K562 (cell line): ENCODE results near the gene VILL. TPM values are rescaled to one million over a fixed set of nuclear protein-coding genes. Genes with fewer than 3 reads are reported as not detected.

ENCODE experiments used
- ARID1B ChIP-seq: fragments of 450-650 bp; IDR thresholded peaks from 2 replicates; pipeline ENCODE4 v1.6.1; 2016; ENCODE audit warnings: antibody characterized with exemption, mild to moderate bottlenecking, inconsistent platforms
- CBFA2T2 ChIP-seq: fragments of 450-650 bp; conservative IDR thresholded peaks from 2 replicates; pipeline ENCODE4 v1.6.1; 2017; ENCODE audit warnings: mild to moderate bottlenecking
- CHCHD3 ChIP-seq: fragments of 250-450 bp; sonication (Bioruptor Pico); IDR thresholded peaks from 2 replicates; pipeline ENCODE4 v2.1.2; 2022; ENCODE audit warnings: mild to moderate bottlenecking
- FOXP1 ChIP-seq: sonication (generic); formaldehyde crosslinking; IDR thresholded peaks from 2 replicates; pipeline ENCODE4 v1.8.0; 2022; ENCODE audit warnings: mild to moderate bottlenecking, missing genetic modification reagents
- GABPB2 ChIP-seq: fragments of 250-450 bp; sonication (Bioruptor Pico); conservative IDR thresholded peaks from 2 replicates; pipeline ENCODE4 v1.5.1; 2021; ENCODE audit warnings: mild to moderate bottlenecking
- HDAC2 ChIP-seq: fragments of 450-650 bp; IDR thresholded peaks from 2 replicates; pipeline ENCODE4 v1.6.1; 2016; ENCODE audit warnings: mild to moderate bottlenecking
- MYNN ChIP-seq, 2 experiments: sonication (generic); formaldehyde crosslinking in 1 of 2; IDR thresholded peaks; 2 replicates each; pipeline versions ENCODE4 v1.5.0 to v1.6.1; 2016 to 2020; ENCODE audit warnings: antibody characterized with exemption in 1 of 2, missing genetic modification reagents in 1 of 2
- NR2C2 ChIP-seq, 2 experiments: fragments of 200-800 bp in 1 of 2; sonication (Bioruptor generic) in 1 of 2; sonication (generic) in 1 of 2; formaldehyde crosslinking in 1 of 2; IDR thresholded peaks; 2 replicates each; pipeline versions ENCODE4 v1.6.1 to v1.8.0; 2016 to 2022; ENCODE audit warnings: mild to moderate bottlenecking in 1 of 2, missing compliant biosample characterization in 1 of 2, missing genetic modification characterization in 1 of 2, missing genetic modification reagents in 1 of 2
- PYGO2 ChIP-seq: fragments of 450-650 bp; IDR thresholded peaks from 2 replicates; pipeline ENCODE4 v1.6.1; 2016; ENCODE audit warnings: mild to moderate bottlenecking, missing genetic modification characterization, moderate library complexity, missing compliant biosample characterization
- RB1 ChIP-seq: fragments of 450-650 bp; IDR thresholded peaks from 2 replicates; pipeline ENCODE4 v1.6.1; 2017; ENCODE audit warnings: low read depth, mild to moderate bottlenecking
- SLC30A9 ChIP-seq: fragments of 250-450 bp; sonication (Bioruptor Pico); IDR thresholded peaks from 2 replicates; pipeline ENCODE4 v1.8.0; 2022; ENCODE audit warnings: mild to moderate bottlenecking, moderate library complexity
- TRIM28 ChIP-seq: fragments of 450-650 bp; IDR thresholded peaks from 2 replicates; pipeline ENCODE4 v1.6.1; 2017
- WHSC1 ChIP-seq: IDR thresholded peaks from one replicate; pipeline ENCODE4 v1.6.1; 2012; ENCODE audit warnings: low read length, control low read depth, inconsistent platforms
- ZFPM2 ChIP-seq: fragments of 250-450 bp; sonication (Bioruptor Pico); IDR thresholded peaks from 2 replicates; pipeline ENCODE4 v1.5.1; 2022; ENCODE audit warnings: mild to moderate bottlenecking
- ZNF121 ChIP-seq: sonication (generic); formaldehyde crosslinking; conservative IDR thresholded peaks from 2 replicates; pipeline ENCODE4 v1.8.0; 2022; ENCODE audit warnings: missing genetic modification reagents
- ZNF24 ChIP-seq: fragments of 450-650 bp; IDR thresholded peaks from 2 replicates; pipeline ENCODE4 v1.6.1; 2016
- ZNF282 ChIP-seq: sonication (generic); formaldehyde crosslinking; IDR thresholded peaks from 2 replicates; pipeline ENCODE4 v1.8.1; 2023; ENCODE audit warnings: missing genetic modification reagents
- ZNF444 ChIP-seq: fragments of 250-450 bp; sonication (Bioruptor Pico); IDR thresholded peaks from 2 replicates; pipeline ENCODE4 v1.4.0; 2020; ENCODE audit warnings: mild to moderate bottlenecking, moderate library complexity
- ZNF668 ChIP-seq: fragments of 250-450 bp; sonication (Bioruptor Pico); IDR thresholded peaks from 2 replicates; pipeline ENCODE4 v1.8.0; 2022; ENCODE audit warnings: mild to moderate bottlenecking, inconsistent platforms
- polyA plus RNA-seq, 8 experiments: library from polyadenylated mRNA; depleted of rRNA in 4 of 8; stranded (reverse) in 5 of 8; unstranded in 3 of 8; fragments of >200 nt; fragmentation: Nextera tagmentation in 2 of 8; fragmentation: Illumina TruSeq in 1 of 8; extraction: Ambion mirVana in 2 of 8; extraction: Trizol in 1 of 8; gene quantifications; 2 replicates each; pipeline versions ENCODE4 v1.2.1 to v1.2.3, GENCODE V29; 2011 to 2014; ENCODE audit warnings: inconsistent platforms in 1 of 8, missing spikeins in 1 of 8
- total RNA-seq, 7 experiments: library from RNA; depleted of rRNA in 6 of 7; stranded (reverse); fragments of >200 nt in 6 of 7; fragmentation: Illumina TruSeq in 2 of 7; extraction: Trizol in 2 of 7; gene quantifications; 2 replicates each; pipeline versions ENCODE4 v1.2.1 to v1.2.3, GENCODE V29; 2011 to 2021; ENCODE audit warnings: low replicate concordance in 1 of 7
- TF ChIP-seq, protein P1 (sequence below), 2 experiments: fragments of 450-650 bp in 1 of 2; sonication (generic) in 1 of 2; formaldehyde crosslinking in 1 of 2; IDR thresholded peaks in 1 of 2; conservative IDR thresholded peaks in 1 of 2; 2 replicates each; pipeline versions ENCODE4 v1.6.1 to v1.8.1; 2016 to 2023; ENCODE audit warnings: mild to moderate bottlenecking in 2 of 2, moderate library complexity in 2 of 2, inconsistent platforms in 1 of 2, missing genetic modification reagents in 1 of 2
- TF ChIP-seq, protein P2 (sequence below), 3 experiments: fragments of 200-800 bp in 1 of 3; sonication (Bioruptor generic) in 1 of 3; sonication (generic) in 1 of 3; formaldehyde crosslinking in 1 of 3; IDR thresholded peaks; 2 replicates each; pipeline versions ENCODE4 v1.6.1 to v1.8.0; 2016 to 2022; ENCODE audit warnings: mild to moderate bottlenecking in 2 of 3, missing compliant biosample characterization in 2 of 3, missing genetic modification characterization in 2 of 3, missing genetic modification reagents in 1 of 3
- TF ChIP-seq, protein P3 (sequence below): sonication (generic); formaldehyde crosslinking; IDR thresholded peaks from 2 replicates; pipeline ENCODE4 v1.9.0; 2022; ENCODE audit warnings: mild to moderate bottlenecking, missing genetic modification reagents
- TF ChIP-seq, protein P4 (sequence below): fragments of 450-650 bp; IDR thresholded peaks from 2 replicates; pipeline ENCODE4 v1.7.1; 2018; ENCODE audit warnings: mild to moderate bottlenecking, low read depth; ENCODE audit not compliant: partially characterized antibody

VILL gene
- total and polyA plus RNA-seq, 9 of the 15 experiments (the other 6 are each of a cell fraction or from before 2014, with no cell fraction given) = 0.11 to 16.0 (median 8.8) TPM

DNA sequence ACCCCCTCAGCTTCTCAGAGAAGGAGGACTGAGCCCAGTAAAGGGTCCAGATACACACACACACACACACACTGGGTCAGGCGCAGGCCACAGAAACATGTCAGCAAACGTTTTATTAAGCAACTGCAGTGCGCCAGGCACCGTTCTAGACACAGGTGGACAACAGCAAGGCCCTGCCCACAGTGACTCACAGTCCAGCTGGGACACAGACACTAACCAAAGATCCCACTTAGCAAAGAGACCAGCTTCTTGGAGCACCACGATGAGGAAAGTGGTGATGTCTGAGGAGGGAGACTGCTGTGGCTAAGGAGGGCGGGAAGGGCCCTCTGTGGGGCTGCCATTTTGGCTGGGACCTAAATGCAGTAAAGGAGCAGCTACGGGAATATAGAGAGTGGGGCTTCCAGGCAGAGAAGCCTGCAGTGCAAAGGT, 2.8 kb upstream of the VILL start (continued):
- TF ChIP-seq, protein P1, sequence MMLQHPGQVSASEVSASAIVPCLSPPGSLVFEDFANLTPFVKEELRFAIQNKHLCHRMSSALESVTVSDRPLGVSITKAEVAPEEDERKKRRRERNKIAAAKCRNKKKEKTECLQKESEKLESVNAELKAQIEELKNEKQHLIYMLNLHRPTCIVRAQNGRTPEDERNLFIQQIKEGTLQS (IDR thresholded peaks at IDR 0.05) = peak; percentile 68
- TF ChIP-seq, protein P1 (CRISPR knock-in tag; conservative IDR thresholded peaks at IDR 0.05) = no peak
- TF ChIP-seq SLC30A9 (no peak), ZFPM2 (no peak), TRIM28 (no peak), CBFA2T2 (peak; percentile 54; the same call in 1 of the 2 replicates), GABPB2 (CRISPR knock-in tag) (no peak), ZNF444 (CRISPR knock-in tag) (no peak), NR2C2 (CRISPR knock-in tag; IDR thresholded peaks at IDR 0.05) (0 out of 2 replicates have a peak, but pooled peaks have one; percentile 42), NR2C2 (tag; IDR thresholded peaks at IDR 0.05) (no peak), ZNF668 (CRISPR knock-in tag) (no peak), HDAC2 (peak; percentile 46), PYGO2 (tag) (no peak), ZNF121 (CRISPR knock-in tag) (peak; percentile 52; the same call in 1 of the 2 replicates), RB1 (no peak), ARID1B (peak; percentile 47; the same call in 1 of the 2 replicates), FOXP1 (0 out of 2 replicates have a peak, but pooled peaks have one; percentile 24), WHSC1 (no peak), ZNF24 (no peak; the same call in 1 of the 2 replicates), ZNF282 (no peak), CHCHD3 (CRISPR knock-in tag) (no peak), MYNN (IDR thresholded peaks at IDR 0.05) (0 out of 2 replicates have a peak, but pooled peaks have one; percentile 20), MYNN (CRISPR knock-in tag; IDR thresholded peaks at IDR 0.05) (no peak)
- TF ChIP-seq, protein P2, sequence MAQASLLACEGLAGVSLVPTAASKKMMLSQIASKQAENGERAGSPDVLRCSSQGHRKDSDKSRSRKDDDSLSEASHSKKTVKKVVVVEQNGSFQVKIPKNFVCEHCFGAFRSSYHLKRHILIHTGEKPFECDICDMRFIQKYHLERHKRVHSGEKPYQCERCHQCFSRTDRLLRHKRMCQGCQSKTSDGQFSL (CRISPR knock-in tag; IDR thresholded peaks at IDR 0.05) = no peak
- TF ChIP-seq, protein P2 (tag; IDR thresholded peaks at IDR 0.05) = 0 out of 4 replicates have a peak, but pooled peaks of 1 of the 2 experiments have one; percentile 30
- TF ChIP-seq, protein P3, sequence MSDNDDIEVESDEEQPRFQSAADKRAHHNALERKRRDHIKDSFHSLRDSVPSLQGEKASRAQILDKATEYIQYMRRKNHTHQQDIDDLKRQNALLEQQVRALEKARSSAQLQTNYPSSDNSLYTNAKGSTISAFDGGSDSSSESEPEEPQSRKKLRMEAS (CRISPR knock-in tag) = peak; percentile 40; the same call in 1 of the 2 replicates
- TF ChIP-seq, protein P4, sequence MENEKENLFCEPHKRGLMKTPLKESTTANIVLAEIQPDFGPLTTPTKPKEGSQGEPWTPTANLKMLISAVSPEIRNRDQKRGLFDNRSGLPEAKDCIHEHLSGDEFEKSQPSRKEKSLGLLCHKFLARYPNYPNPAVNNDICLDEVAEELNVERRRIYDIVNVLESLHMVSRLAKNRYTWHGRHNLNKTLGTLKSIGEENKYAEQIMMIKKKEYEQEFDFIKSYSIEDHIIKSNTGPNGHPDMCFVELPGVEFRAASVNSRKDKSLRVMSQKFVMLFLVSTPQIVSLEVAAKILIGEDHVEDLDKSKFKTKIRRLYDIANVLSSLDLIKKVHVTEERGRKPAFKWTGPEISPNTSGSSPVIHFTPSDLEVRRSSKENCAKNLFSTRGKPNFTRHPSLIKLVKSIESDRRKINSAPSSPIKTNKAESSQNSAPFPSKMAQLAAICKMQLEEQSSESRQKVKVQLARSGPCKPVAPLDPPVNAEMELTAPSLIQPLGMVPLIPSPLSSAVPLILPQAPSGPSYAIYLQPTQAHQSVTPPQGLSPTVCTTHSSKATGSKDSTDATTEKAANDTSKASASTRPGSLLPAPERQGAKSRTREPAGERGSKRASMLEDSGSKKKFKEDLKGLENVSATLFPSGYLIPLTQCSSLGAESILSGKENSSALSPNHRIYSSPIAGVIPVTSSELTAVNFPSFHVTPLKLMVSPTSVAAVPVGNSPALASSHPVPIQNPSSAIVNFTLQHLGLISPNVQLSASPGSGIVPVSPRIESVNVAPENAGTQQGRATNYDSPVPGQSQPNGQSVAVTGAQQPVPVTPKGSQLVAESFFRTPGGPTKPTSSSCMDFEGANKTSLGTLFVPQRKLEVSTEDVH = no peak
